ENCODE data around the gene ABCC4. TPM values are rescaled to one million over a fixed set of nuclear protein-coding genes. Genes with fewer than 3 reads are reported as not detected.
"Not testable (repeated sequence)": the region's sequence is repeated elsewhere in the genome, so short reads cannot be mapped to it uniquely, and the experiment has no call there.

The ABCC4 gene
- total RNA-seq, 4 donors from 2014 or later = 5.7 to 23.3 (median 6.9) TPM

- TF ChIP-seq CTCF (IDR thresholded peaks at IDR 0.05) = no peak
- ATAC-seq (ENCODE audit: low FRiP score) (no peak), DNase-seq (ENCODE audit: low spot score) (no peak)
Measured at GRCh38 chr13:95284436-95284835, 16.8 kb downstream of the ABCC4 start.

GRCh38 chr13:95279016-95279415 lies 22.2 kb downstream of the ABCC4 start:
- TF ChIP-seq CTCF (IDR thresholded peaks at IDR 0.05) = no peak
- DNase-seq (ENCODE audit: low spot score) (no peak), ATAC-seq (ENCODE audit: low FRiP score) (no peak)

- DNase-seq (ENCODE audit: low spot score) = no peak
- no peak for ATAC-seq (ENCODE audit: low FRiP score)
- TF ChIP-seq CTCF (IDR thresholded peaks at IDR 0.05) = no peak
Measured at GRCh38 chr13:95276037-95276505, 25.2 kb downstream of the ABCC4 start.

GRCh38 chr13:95275322-95276036 lies 25.8 kb downstream of the ABCC4 start:
- ATAC-seq (ENCODE audit: low FRiP score) = no peak
- DNase-seq (ENCODE audit: low spot score) = no peak
- no peak for TF ChIP-seq CTCF (IDR thresholded peaks at IDR 0.05)

GRCh38 chr13:95273592-95274132 lies 27.6 kb downstream of the ABCC4 start:
- DNase-seq (ENCODE audit: low spot score); ATAC-seq (ENCODE audit: low FRiP score): not testable (repeated sequence)

- not testable (repeated sequence) for ATAC-seq (ENCODE audit: low FRiP score); DNase-seq (ENCODE audit: low spot score)
Measured at GRCh38 chr13:95272076-95272475, 29.2 kb downstream of the ABCC4 start.

GRCh38 chr13:95269756-95270155 lies 31.5 kb downstream of the ABCC4 start:
- DNase-seq (ENCODE audit: low spot score) (no peak), ATAC-seq (ENCODE audit: low FRiP score) (no peak)
- no peak for TF ChIP-seq CTCF (IDR thresholded peaks at IDR 0.05)

GRCh38 chr13:95268343-95269065 lies 32.7 kb downstream of the ABCC4 start:
- ATAC-seq (ENCODE audit: low FRiP score); DNase-seq (ENCODE audit: low spot score): not testable (repeated sequence)
